Activated CD8-positive, alpha-beta memory T cell treated with anti-CD3 and anti-CD28 coated beads, Interleukin-2, amount 50 U/mL, for 1 hour (primary cell): ENCODE data around the gene ATP6V0E1.
"Not testable (repeated sequence)": the region's sequence is repeated elsewhere in the genome, so short reads cannot be mapped to it uniquely, and the experiment has no call there.

Source experiments
- DNase-seq: peaks from one replicate; pipeline ENCODE4 v3.0.0-alpha.2; 2020; ENCODE audit errors: extremely low read depth

Gene ATP6V0E1

GRCh38 chr5:173035904-173036707, 52.5 kb downstream of the ATP6V0E1 start:
- no peak for DNase-seq

- DNase-seq = no peak
These were observed 55.6 kb downstream of the ATP6V0E1 start for GRCh38 chr5:173039188-173039587.

GRCh38 chr5:173039964-173040363, 56.4 kb downstream of the ATP6V0E1 start:
- no peak for DNase-seq

- DNase-seq = no peak
These were observed 58.6 kb downstream of the ATP6V0E1 start for GRCh38 chr5:173041881-173042762.

- no peak for DNase-seq
These were observed 59.2 kb downstream of the ATP6V0E1 start for GRCh38 chr5:173042763-173043107.

- no peak for DNase-seq
These were observed 61.9 kb downstream of the ATP6V0E1 start for GRCh38 chr5:173045474-173045873.

GRCh38 chr5:173047096-173047837, 63.7 kb downstream of the ATP6V0E1 start:
- not testable (repeated sequence) for DNase-seq

- no peak for DNase-seq
These were observed 64.2 kb downstream of the ATP6V0E1 start for GRCh38 chr5:173047838-173048105.

- no peak for DNase-seq
These were observed 67.2 kb downstream of the ATP6V0E1 start for GRCh38 chr5:173050791-173051190.

GRCh38 chr5:173051746-173052145, 68.2 kb downstream of the ATP6V0E1 start:
- no peak for DNase-seq

- no peak for DNase-seq
These were observed 69.5 kb downstream of the ATP6V0E1 start for GRCh38 chr5:173053041-173053440.

GRCh38 chr5:173055042-173055721, 71.6 kb downstream of the ATP6V0E1 start:
- no peak for DNase-seq

GRCh38 chr5:173055722-173055982, 72.1 kb downstream of the ATP6V0E1 start:
- no peak for DNase-seq

- DNase-seq = peak; percentile 90
These were observed 72.6 kb downstream of the ATP6V0E1 start, which contains the start of gene CREBRF for GRCh38 chr5:173055983-173056782. Gene CREBRF (plus strand): TSS chr5:173056352. CDS start chr5:173080776, 24,424 bp downstream.

- peak; percentile 65 for DNase-seq
These were observed 73.2 kb downstream of the ATP6V0E1 start for GRCh38 chr5:173056783-173057061.

- DNase-seq = peak; percentile 96
These were observed 73.7 kb downstream of the ATP6V0E1 start for GRCh38 chr5:173057062-173057924.

- DNase-seq = no peak
These were observed 78.6 kb downstream of the ATP6V0E1 start for GRCh38 chr5:173062141-173062540.

- DNase-seq = no peak
These were observed 81.6 kb downstream of the ATP6V0E1 start for GRCh38 chr5:173065155-173065554.

- DNase-seq = no peak
These were observed 86.1 kb downstream of the ATP6V0E1 start for GRCh38 chr5:173069671-173070070.

- DNase-seq = no peak
These were observed 91.7 kb downstream of the ATP6V0E1 start for GRCh38 chr5:173075137-173075843.
